GM12878 (cell line): Measurements from ENCODE around the gene ZNF232. TPM values are rescaled to one million over a fixed set of nuclear protein-coding genes. Genes with fewer than 3 reads are reported as not detected.
"Not testable (repeated sequence)": the region's sequence is repeated elsewhere in the genome, so short reads cannot be mapped to it uniquely, and the experiment has no call there.

Experiments
- ATAC-seq: fragments of 200-7000 bp; cut with Tn5 transposase; 3 replicates; pipeline ENCODE4 v1.9.1; 2020; ENCODE audit warnings: mild to moderate bottlenecking, moderate library complexity
- BruUV-seq: library from RNA; stranded (reverse); fragments of 400-500 nt; replicated peaks from 2 replicates; lab custom pipeline; 2021; lab: Mats Ljungman, UMichigan
- CTCF ChIA-PET: fragments of 300-600 bp; sonication (Branson Sonifier 250); formaldehyde crosslinking; extraction: SDS; loops from one replicate; lab custom pipeline; 2021; ENCODE audit warnings: inconsistent platforms; lab: Yijun Ruan, JAX
- POLR2A ChIA-PET: fragments of 350-600 bp; formaldehyde crosslinking; extraction: SDS; loops from one replicate; lab custom pipeline; 2021; ENCODE audit warnings: inconsistent platforms; lab: Charles Lee
- RAD21 ChIA-PET: fragments of 300-600 bp; sonication (Branson Sonifier 250); formaldehyde crosslinking; loops from one replicate; lab custom pipeline; 2023; ENCODE audit warnings: antibody characterized with exemption; ENCODE audit not compliant: unreplicated experiment; lab: Charles Lee
- SMC1A ChIA-PET: fragments of 300-600 bp; sonication (Branson Sonifier 250); formaldehyde crosslinking; loops from one replicate; lab custom pipeline; 2023; ENCODE audit not compliant: unreplicated experiment, uncharacterized antibody; lab: Charles Lee
- DNase-seq: peaks from one replicate; pipeline ENCODE4 v3.0.0-alpha.2; 2011; ENCODE audit warnings: low read depth, low spot score
- FAIRE-seq: peaks from 3 replicates; lab custom pipeline; 2011; peaks lifted over from hg19 to GRCh38; lab: Jason Lieb, UNC
- H2AFZ ChIP-seq: 2 replicates; pipeline ENCODE4 v1.6.0; 2011; ENCODE audit warnings: low read depth, low read length, control low read depth; ENCODE audit not compliant: control insufficient read depth
- H3K27ac ChIP-seq: 2 replicates; pipeline ENCODE4 v1.5.1; 2011; ENCODE audit warnings: control low read depth; ENCODE audit not compliant: control insufficient read depth, insufficient read depth
- H3K27me3 ChIP-seq, 2 experiments: replicated peaks in 1 of 2; 2 replicates each; pipeline versions ENCODE4 v1.6.0 to v1.6.1; 2011; ENCODE audit warnings: low read length in 1 of 2; ENCODE audit not compliant: control insufficient read depth in 2 of 2, insufficient read depth in 2 of 2
- H3K36me3 ChIP-seq, 2 experiments: 2 replicates each; pipeline ENCODE4 v1.5.1; 2011; ENCODE audit warnings: low read length in 1 of 2; ENCODE audit not compliant: control insufficient read depth in 2 of 2, insufficient read depth in 2 of 2
- H3K4me1 ChIP-seq: 2 replicates; pipeline ENCODE4 v1.6.1; 2011; ENCODE audit warnings: mild to moderate bottlenecking, low read length, moderate library complexity, mixed read lengths; ENCODE audit not compliant: control insufficient read depth, insufficient read depth
- H3K4me2 ChIP-seq: 2 replicates; pipeline ENCODE4 v1.6.0; 2011; ENCODE audit warnings: control low read depth; ENCODE audit not compliant: control insufficient read depth, insufficient read depth
- H3K4me3 ChIP-seq: fragments of 200-600 bp; sonication (generic); 2 replicates; pipeline ENCODE4 v1.5.1; 2016
- H3K79me2 ChIP-seq: 2 replicates; pipeline ENCODE4 v1.6.0; 2011; ENCODE audit warnings: low read length; ENCODE audit not compliant: control insufficient read depth, insufficient read depth
- H3K9ac ChIP-seq: 2 replicates; pipeline ENCODE4 v1.8.0; 2011; ENCODE audit warnings: low read length, control low read depth, mixed read lengths; ENCODE audit not compliant: control insufficient read depth, insufficient read depth
- H3K9me3 ChIP-seq: replicated peaks from 3 replicates; pipeline ENCODE4 v1.5.1; 2011; ENCODE audit warnings: mild to moderate bottlenecking, low read length; ENCODE audit not compliant: control insufficient read depth, insufficient read depth
- H4K20me1 ChIP-seq: 2 replicates; pipeline ENCODE4 v1.6.0; 2011; ENCODE audit not compliant: control insufficient read depth, insufficient read depth
- ATF3 ChIP-seq: IDR thresholded peaks from 2 replicates; pipeline ENCODE4 v1.6.1; 2011; ENCODE audit warnings: low read depth, mild to moderate bottlenecking, low read length, moderate library complexity, borderline replicate concordance; ENCODE audit errors: extremely low read depth
- CHD4 ChIP-seq: fragments of 200-600 bp; sonication (generic); IDR thresholded peaks from 2 replicates; pipeline ENCODE4 v1.6.1; 2016; ENCODE audit warnings: mild to moderate bottlenecking
- IKZF2 ChIP-seq, 2 experiments: fragments of 450-650 bp; IDR thresholded peaks; 2 replicates each; pipeline ENCODE4 v1.6.1; 2017; ENCODE audit warnings: mild to moderate bottlenecking in 2 of 2, moderate library complexity in 2 of 2
- NBN ChIP-seq: fragments of 450-650 bp; IDR thresholded peaks from 2 replicates; pipeline ENCODE4 v1.6.1; 2016
- NFYB ChIP-seq: IDR thresholded peaks from 2 replicates; pipeline ENCODE4 v1.6.1; 2011; ENCODE audit warnings: low read depth, mild to moderate bottlenecking, low read length, improper control_type of control experiment, moderate library complexity; ENCODE audit not compliant: insufficient read depth
- NRF1 ChIP-seq: conservative IDR thresholded peaks from 2 replicates; pipeline ENCODE4 v1.6.1; 2011; ENCODE audit warnings: mild to moderate bottlenecking, low read depth, low read length, improper control_type of control experiment
- SMC3 ChIP-seq: IDR thresholded peaks from 2 replicates; pipeline ENCODE4 v1.6.1; 2011; ENCODE audit warnings: low read length, improper control_type of control experiment, borderline replicate concordance
- SUZ12 ChIP-seq: fragments of 200-600 bp; sonication (generic); IDR thresholded peaks from one replicate; pipeline ENCODE4 v1.6.1; 2018; ENCODE audit warnings: antibody characterized with exemption, mild to moderate bottlenecking; ENCODE audit not compliant: unreplicated experiment
- WRNIP1 ChIP-seq: IDR thresholded peaks from 2 replicates; pipeline ENCODE4 v1.6.1; 2011; ENCODE audit warnings: low read depth, low read length, improper control_type of control experiment, borderline replicate concordance
- ZNF217 ChIP-seq: fragments of 450-650 bp; IDR thresholded peaks from 2 replicates; pipeline ENCODE4 v1.6.1; 2017; ENCODE audit warnings: antibody characterized with exemption, mild to moderate bottlenecking
- ZNF622 ChIP-seq: fragments of 450-650 bp; IDR thresholded peaks from 2 replicates; pipeline ENCODE4 v1.6.1; 2017; ENCODE audit warnings: mild to moderate bottlenecking, inconsistent platforms
- WGBS: methylation state at CpG from one replicate; pipeline ENCODE4 v1.1.6; 2016; ENCODE audit warnings: low lambda C conversion rate; ENCODE audit not compliant: insufficient replicate concordance, insufficient coverage; ENCODE audit errors: missing lambda C conversion rate; 5-methylcytosine and 5-hydroxymethylcytosine counted together
- in situ Hi-C: fragments of 300-500 bp; cut with MboI; formaldehyde crosslinking; loops from 9 replicates; pipeline ENCODE4 v1.14.3; 2018; ENCODE audit warnings: mixed read lengths
- intact Hi-C: fragments of 100-400 bp; cut with micrococcal nuclease; formaldehyde crosslinking; loops from one replicate; pipeline ENCODE4 v1.14.2; 2022; ENCODE audit not compliant: unreplicated experiment
- polyA plus RNA-seq, 11 experiments: library from polyadenylated mRNA; depleted of rRNA in 4 of 11; unstranded in 6 of 11; stranded (reverse) in 5 of 11; fragments of >200 nt; fragmentation: Nextera tagmentation in 4 of 11; fragmentation: Illumina TruSeq in 1 of 11; extraction: Ambion mirVana in 4 of 11; extraction: Trizol in 1 of 11; gene quantifications; 1 replicate in 1 of 11; 2 replicates in 10 of 11; pipeline versions ENCODE4 v1.2.1 to v1.2.3, GENCODE V29; 2011 to 2016; ENCODE audit warnings: inconsistent platforms in 2 of 11, missing spikeins in 2 of 11, low read depth in 1 of 11
- total RNA-seq, 4 experiments: library from RNA; depleted of rRNA in 3 of 4; stranded (reverse); fragments of >200 nt in 3 of 4; fragmentation: Illumina TruSeq in 1 of 4; extraction: Trizol in 1 of 4; gene quantifications; 2 replicates each; pipeline versions ENCODE4 v1.2.1 to v1.2.3, GENCODE V29; 2013 to 2021

ZNF232 gene
- total and polyA plus RNA-seq, 10 of the 15 experiments (the other 5 are each of a cell fraction or from before 2014, with no cell fraction given) = 10.1 to 15.7 (median 12.9) TPM

- H3K4me3 ChIP-seq, H3K27me3 ChIP-seq, SMC1A ChIA-PET, CTCF ChIA-PET, H3K79me2 ChIP-seq, H3K4me2 ChIP-seq, H3K36me3 ChIP-seq, DNase-seq, H3K27ac ChIP-seq, FAIRE-seq, H3K4me1 ChIP-seq, H3K9ac ChIP-seq, H4K20me1 ChIP-seq, H3K9me3 ChIP-seq, H2AFZ ChIP-seq, intact Hi-C loops, BruUV-seq, POLR2A ChIA-PET, in situ Hi-C loops, RAD21 ChIA-PET, ATAC-seq: not testable (repeated sequence)
- 0% methylated on average over 1 of the region's 1 CpG for WGBS
These were observed 34.4 kb upstream of the ZNF232 start for GRCh38 chr17:5146122-5146521.

DNA sequence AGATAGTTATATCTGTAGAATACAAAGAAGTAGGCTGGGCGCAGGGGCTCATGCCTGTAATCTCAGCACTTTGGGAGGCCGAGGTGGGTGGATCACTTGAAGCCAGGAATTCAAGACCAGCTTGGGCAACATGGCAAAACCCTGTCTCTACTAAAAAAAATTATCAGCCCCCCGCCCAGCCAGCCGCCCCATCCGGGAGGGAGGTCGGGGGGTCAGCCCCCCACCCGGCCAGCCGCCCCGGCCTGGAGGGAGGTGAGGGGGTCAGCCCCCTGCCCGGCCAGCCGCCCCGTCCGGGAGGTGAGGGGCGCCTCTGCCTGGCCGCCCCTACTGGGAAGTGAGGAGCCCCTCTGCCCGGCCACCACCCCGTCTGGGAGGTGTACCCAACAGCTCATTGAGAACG is 31.2 kb upstream of the ZNF232 start:
- H3K4me3 ChIP-seq, H3K9ac ChIP-seq, POLR2A ChIA-PET, in situ Hi-C loops, intact Hi-C loops, H3K27ac ChIP-seq, SMC1A ChIA-PET, H3K79me2 ChIP-seq, H3K4me2 ChIP-seq, DNase-seq, H3K4me1 ChIP-seq, H2AFZ ChIP-seq, CTCF ChIA-PET, H3K9me3 ChIP-seq, RAD21 ChIA-PET, H3K36me3 ChIP-seq, H3K27me3 ChIP-seq, BruUV-seq, FAIRE-seq, H4K20me1 ChIP-seq, ATAC-seq: not testable (repeated sequence)
- 41% methylated on average over 6 of the region's 18 CpGs for WGBS

DNA sequence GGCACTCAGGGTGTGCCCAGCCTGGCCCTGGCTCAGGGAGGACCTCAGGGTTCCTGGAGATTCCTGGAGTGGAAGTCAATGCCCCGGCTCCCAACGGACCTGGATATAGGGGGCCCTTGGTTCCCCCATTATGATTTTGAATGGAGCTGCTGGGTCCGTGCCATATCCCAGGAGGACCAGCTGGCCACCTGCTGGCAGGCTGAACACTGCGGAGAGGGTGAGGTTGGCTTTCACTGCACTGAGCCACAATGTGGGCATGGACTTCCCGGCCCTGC is 27.7 kb upstream of the ZNF232 start:
- no peaks in the 10 kb centered on the region for H4K20me1 ChIP-seq
- intact Hi-C loops = no loop called here
- no peaks in the 10 kb centered on the region for H3K79me2 ChIP-seq
- BruUV-seq = no TSS peak
- in situ Hi-C loops = no loop called here
- H3K36me3 ChIP-seq = no peaks in the 10 kb centered on the region
- CTCF ChIA-PET = no interaction called here
- POLR2A ChIA-PET = no interaction called here
- no peak overlapping the region for H3K4me2 ChIP-seq
- H3K9me3 ChIP-seq = no peaks in the 10 kb centered on the region
- WGBS = 56% methylated on average over 4 of the region's 5 CpGs
- H3K27me3 ChIP-seq = no peaks in the 10 kb centered on the region
- ATAC-seq (no peak), FAIRE-seq (no peak), DNase-seq (no peak)
- no peak overlapping the region for H3K4me3 ChIP-seq
- no peak overlapping the region for H2AFZ ChIP-seq
- SMC1A ChIA-PET = no interaction called here
- no peaks in the 10 kb centered on the region for H3K4me1 ChIP-seq
- no peak overlapping the region for H3K9ac ChIP-seq
- RAD21 ChIA-PET = no interaction called here
- H3K27ac ChIP-seq = no peak overlapping the region
- no peak for TF ChIP-seq IKZF2 (IDR thresholded peaks at IDR 0.05)
- no peak for TF ChIP-seq NRF1
- TF ChIP-seq WRNIP1 = no peak
- no peak for TF ChIP-seq SMC3
- TF ChIP-seq NBN = no peak
- no peak for TF ChIP-seq CHD4
- no peak for TF ChIP-seq ATF3
- no peak for TF ChIP-seq ZNF622
- TF ChIP-seq ZNF217 = no peak
- TF ChIP-seq NFYB = no peak
- no peak for TF ChIP-seq SUZ12
